ENCODE data around the gene FAM117A.
"Not testable (repeated sequence)": the region's sequence is repeated elsewhere in the genome, so short reads cannot be mapped to it uniquely, and the experiment has no call there.

The FAM117A gene

GRCh38 chr17:49739641-49740271, 24.2 kb downstream of the FAM117A start:
- DNase-seq (ENCODE audit: low spot score) = no peak

- no peak for DNase-seq (ENCODE audit: low spot score)
These were observed 25.3 kb downstream of the FAM117A start for GRCh38 chr17:49738456-49739163.

GRCh38 chr17:49734515-49735490, 29.1 kb downstream of the FAM117A start:
- no peak for DNase-seq (ENCODE audit: low spot score)

- no peak for DNase-seq (ENCODE audit: low spot score)
These were observed 32.5 kb downstream of the FAM117A start for GRCh38 chr17:49731435-49731831.

GRCh38 chr17:49730785-49731434, 33.0 kb downstream of the FAM117A start:
- DNase-seq (ENCODE audit: low spot score) = no peak

DNA sequence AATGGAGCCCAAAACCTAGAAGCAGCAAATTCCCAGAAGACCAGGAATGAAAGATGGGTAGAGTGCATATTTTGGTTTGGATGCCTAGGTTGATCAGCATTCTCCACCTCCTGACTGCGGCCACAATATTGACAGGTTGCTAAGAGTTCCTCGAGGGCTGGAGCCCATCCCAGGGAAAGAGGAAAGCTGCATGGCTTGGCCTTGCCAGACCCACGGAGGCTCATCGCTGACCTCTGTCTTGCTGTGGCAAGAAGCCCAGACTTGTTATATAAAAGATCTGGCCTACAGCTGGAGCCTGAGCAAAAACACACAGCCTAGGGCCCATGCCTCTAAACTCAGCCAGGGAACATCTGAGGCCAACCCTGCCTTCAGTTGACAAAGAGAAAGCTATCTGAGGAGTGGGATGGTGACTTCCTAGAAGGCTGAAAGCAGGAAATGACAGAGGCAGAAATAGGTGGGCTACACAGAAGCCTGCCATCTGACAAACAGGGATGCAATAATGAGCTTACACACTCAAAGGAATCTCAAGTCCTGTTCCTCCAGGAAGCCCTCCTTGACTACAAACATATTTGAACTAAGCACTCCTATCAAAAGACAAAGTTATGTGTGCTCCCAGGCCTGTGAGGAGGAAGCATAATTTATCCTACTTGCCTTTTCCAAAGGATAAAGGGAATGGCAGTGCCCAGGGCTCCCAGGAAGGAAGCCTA, 33.7 kb downstream of the FAM117A start:
- peak; percentile 55 for DNase-seq (ENCODE audit: low spot score)

DNA sequence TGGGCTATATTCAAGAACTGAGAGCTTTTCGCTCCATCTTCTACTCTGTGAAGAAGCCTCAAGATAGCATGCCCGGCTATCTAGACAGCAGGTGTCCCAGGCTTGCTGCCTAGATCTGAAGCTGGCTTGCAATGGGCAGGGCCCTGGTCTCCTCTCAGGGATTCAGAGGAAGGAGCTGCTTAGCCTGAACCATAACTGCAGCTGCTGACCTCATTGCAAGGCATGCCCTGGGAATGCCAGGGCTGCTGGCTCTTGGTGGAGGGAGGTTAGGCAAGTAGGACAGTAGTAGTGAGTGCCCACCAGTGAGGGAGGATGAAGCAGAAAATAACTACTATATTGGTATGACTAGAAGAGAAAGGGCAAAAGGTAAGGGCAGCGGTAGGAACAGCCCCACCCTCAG, 34.9 kb downstream of the FAM117A start:
- DNase-seq (ENCODE audit: low spot score) = no peak

- DNase-seq (ENCODE audit: low spot score) = no peak
These were observed 35.5 kb downstream of the FAM117A start for GRCh38 chr17:49728425-49728824.

DNA sequence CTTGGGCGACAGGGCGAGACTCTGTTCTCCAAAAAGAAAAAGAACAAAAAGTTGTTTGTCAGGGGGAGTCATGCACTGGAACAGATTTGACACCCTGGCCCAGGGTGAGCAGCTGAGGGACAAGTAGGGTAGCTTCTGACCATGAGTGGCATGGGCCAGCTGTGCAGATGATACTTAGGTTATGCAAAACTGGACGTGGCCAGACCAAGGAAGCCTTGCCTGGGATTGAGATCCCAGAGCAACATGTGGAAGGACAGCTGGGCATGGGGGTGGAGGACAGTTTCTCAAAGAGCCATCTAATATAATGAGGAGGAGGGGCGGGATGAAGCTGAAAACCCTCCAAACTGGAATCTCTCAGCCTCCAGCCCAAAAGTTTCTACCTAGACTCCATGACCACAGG, 36.6 kb downstream of the FAM117A start:
- DNase-seq (ENCODE audit: low spot score) = no peak

- DNase-seq (ENCODE audit: low spot score) = no peak
These were observed 38.3 kb downstream of the FAM117A start for GRCh38 chr17:49725452-49726130.

DNA sequence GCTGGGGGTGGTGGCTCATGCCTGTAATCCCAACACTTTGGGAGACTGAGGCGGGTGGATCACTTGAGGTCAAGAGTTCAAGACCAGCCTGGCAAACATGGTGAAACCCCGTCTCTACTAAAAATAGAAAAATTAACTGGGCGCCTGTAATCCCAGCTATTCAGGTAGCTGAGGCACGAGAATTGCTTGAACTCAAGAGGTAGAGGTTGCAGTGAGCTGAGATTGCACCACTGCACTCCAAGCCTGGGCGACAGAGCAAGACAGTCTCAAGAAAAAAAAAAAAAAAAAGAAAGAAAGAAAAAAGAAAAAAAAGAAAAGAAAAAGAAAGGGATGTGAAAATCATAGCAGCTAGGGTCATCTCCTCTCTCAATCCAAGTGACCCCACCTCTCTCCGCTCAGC, 39.4 kb downstream of the FAM117A start:
- DNase-seq (ENCODE audit: low spot score) = not testable (repeated sequence)

DNA sequence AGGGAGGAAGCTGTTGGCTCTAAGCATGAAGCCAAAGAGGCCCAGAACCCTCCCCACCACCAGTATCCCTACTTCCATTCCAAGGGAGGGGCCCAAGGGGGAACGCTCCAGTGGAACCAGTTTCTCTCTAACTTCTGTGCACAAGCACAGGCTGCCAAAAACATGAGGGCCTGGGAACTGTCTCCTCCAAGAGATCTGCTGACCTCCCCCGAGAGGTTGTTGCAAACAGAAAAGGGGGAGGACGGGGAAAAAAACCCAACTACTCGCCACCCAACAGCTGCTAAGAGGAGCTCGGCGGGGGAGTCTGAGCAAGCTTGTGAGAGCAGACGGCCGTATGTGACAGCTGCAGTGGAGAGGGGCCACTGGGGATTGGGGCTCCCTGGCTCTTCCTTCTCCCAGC, 40.5 kb downstream of the FAM117A start:
- DNase-seq (ENCODE audit: low spot score) = no peak

GRCh38 chr17:49722066-49722465, 41.9 kb downstream of the FAM117A start:
- no peak for DNase-seq (ENCODE audit: low spot score)

DNA sequence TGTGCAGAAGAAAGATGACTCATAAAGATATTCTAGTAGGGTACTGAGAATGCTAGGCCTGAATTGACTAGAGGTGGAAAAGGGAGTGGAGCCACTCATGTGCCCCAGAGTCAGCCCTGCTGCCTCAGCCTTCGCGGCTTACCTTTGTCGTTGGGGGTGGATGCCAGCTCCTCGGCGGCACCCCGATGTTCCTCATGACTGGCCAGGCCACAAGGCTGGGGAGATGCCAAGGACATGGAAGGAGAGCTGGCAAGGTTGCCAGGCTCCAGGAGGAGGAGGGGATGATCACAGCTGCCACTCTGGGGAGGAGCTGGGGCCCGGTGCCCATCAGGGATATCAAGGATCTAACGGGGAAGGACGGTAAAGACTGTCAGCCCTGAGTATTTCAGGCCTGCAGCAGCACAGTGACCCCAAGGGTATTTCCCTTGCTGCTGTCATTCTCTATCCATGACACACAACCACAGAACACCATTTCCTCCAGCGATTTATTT, 46.5 kb downstream of the FAM117A start:
- DNase-seq (ENCODE audit: low spot score) = no peak

GRCh38 chr17:49716668-49717364, 47.1 kb downstream of the FAM117A start:
- no peak for DNase-seq (ENCODE audit: low spot score)

DNA sequence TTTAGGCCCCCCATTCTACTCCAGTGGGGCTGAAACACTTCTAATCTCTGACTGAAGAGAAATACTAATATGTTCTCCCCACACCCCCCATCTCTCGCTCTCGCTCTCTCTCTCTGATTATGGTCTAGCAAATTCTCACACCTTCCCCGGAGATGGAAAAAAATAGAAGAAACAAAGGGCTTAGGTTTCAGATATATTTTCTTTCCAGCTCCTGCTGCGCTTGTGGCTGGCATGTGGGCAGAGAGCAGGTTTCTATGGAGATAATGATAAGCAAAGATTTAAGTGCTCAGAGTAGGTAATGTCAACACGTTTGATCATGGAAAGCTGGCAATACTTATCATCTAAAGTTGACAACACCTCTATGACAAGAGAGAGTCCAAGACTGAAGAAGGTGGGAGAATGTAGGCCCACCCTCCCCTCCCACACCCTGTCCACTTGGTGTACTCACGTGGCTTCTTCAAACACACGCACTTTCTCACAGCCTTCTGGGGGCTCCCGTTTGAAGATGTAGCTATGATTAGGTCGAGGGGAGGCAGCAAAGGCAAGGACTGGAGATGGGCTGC, 48.1 kb downstream of the FAM117A start:
- no peak for DNase-seq (ENCODE audit: low spot score)

DNA sequence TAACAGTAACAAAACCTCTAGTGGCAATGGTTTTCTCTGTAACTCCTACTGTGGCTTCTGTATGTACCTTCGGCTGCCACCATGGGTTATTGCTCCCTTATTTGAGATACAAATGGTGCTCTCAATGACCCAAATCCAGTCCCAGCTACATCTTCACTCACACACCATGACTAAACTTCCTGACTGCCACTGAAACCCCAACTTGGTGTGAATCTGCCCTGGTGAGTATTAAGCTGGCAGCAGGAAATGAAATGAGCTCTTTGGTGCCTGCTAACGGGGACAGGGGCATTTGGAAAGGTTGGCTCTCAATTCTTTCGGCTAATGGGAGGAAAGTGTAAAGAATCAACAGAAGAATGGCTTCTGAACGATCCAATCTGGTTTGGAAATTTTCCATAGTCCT, 48.7 kb downstream of the FAM117A start:
- no peak for DNase-seq (ENCODE audit: low spot score)

DNA sequence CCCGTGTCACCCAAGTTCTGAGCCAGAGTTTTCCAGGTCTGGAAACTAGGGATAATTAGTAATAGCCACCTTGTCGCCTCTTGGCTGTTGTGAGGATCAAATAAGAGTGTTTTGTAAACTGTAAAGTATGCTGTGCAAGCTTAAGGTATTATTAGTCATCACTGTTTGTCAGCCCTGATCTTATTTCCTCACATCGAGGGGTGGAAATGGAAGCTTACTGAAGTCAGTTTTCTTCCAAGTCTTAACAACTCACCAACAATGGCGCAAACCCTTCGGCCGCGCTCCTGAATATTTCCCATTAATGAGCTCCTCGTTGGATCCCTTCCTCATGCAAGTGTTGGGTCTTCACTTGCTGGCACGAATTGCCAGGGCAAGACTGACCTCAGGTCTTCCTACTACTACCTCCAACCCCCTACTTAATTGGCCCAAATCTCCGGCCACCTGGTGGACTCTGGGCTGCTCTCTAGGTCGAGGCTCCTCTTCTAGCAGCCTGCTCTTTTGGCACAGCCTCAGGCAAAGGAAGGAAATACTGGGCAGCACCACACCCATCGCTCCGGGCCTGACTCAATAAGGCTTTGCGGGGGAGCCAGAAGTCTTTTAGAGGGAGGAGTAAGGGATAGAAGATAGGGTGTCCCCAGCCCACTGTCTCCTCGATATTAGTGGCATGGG, 55.3 kb downstream of the FAM117A start:
- no peak for DNase-seq (ENCODE audit: low spot score)

All from hepatic stellate cell (primary cell).